GM12801 (cell line): ENCODE results near the gene LRP2.

Experiments
- CTCF ChIP-seq: IDR thresholded peaks from one replicate; pipeline ENCODE4 v1.5.1; 2011; ENCODE audit warnings: control low read depth; ENCODE audit not compliant: insufficient read length; ENCODE audit errors: extremely low read depth

LRP2 gene

GRCh38 chr2:169108099-169108884, 254.0 kb downstream of the LRP2 start:
- TF ChIP-seq CTCF = no peak

- no peak for TF ChIP-seq CTCF
Observed at GRCh38 chr2:169107645-169108044, 254.7 kb downstream of the LRP2 start.

GRCh38 chr2:169106563-169107545, 255.5 kb downstream of the LRP2 start:
- TF ChIP-seq CTCF = no peak

- no peak for TF ChIP-seq CTCF
Observed at GRCh38 chr2:169106134-169106533, 256.2 kb downstream of the LRP2 start.

- no peak for TF ChIP-seq CTCF
Observed at GRCh38 chr2:169105476-169105875, 256.9 kb downstream of the LRP2 start.

GRCh38 chr2:169104848-169105247, 257.5 kb downstream of the LRP2 start:
- no peak for TF ChIP-seq CTCF

- no peak for TF ChIP-seq CTCF
Observed at GRCh38 chr2:169095621-169096105, 266.7 kb downstream of the LRP2 start.
